K562 (cell line): ENCODE results near the gene HOPX. TPM values are rescaled to one million over a fixed set of nuclear protein-coding genes. Genes with fewer than 3 reads are reported as not detected.

Experiments used
- GTF2A2 ChIP-seq: IDR thresholded peaks from 2 replicates; pipeline ENCODE4 v1.6.1; 2016; ENCODE audit warnings: mild to moderate bottlenecking, missing genetic modification characterization, missing compliant biosample characterization
- NONO ChIP-seq, 2 experiments: fragments of 200-400 bp in 1 of 2; fragments of 450-650 bp in 1 of 2; formaldehyde crosslinking in 1 of 2; IDR thresholded peaks; 2 replicates each; pipeline ENCODE4 v1.6.1; 2017; ENCODE audit warnings: low read depth in 2 of 2, mild to moderate bottlenecking in 2 of 2, moderate library complexity in 2 of 2, low read length in 1 of 2
- POLR2AphosphoS2 ChIP-seq: IDR thresholded peaks from 2 replicates; pipeline ENCODE4 v1.6.1; 2012; ENCODE audit warnings: low read length, improper control_type of control experiment
- TAF9B ChIP-seq: fragments of 450-650 bp; IDR thresholded peaks from 2 replicates; pipeline ENCODE4 v1.6.1; 2018; ENCODE audit warnings: mild to moderate bottlenecking; ENCODE audit not compliant: partially characterized antibody
- ZBTB40 ChIP-seq, 2 experiments: fragments of 450-650 bp in 1 of 2; sonication (generic) in 1 of 2; formaldehyde crosslinking in 1 of 2; IDR thresholded peaks; 2 replicates each; pipeline versions ENCODE4 v1.7.1 to v1.9.0; 2016 to 2022; ENCODE audit warnings: inconsistent platforms in 1 of 2, mild to moderate bottlenecking in 1 of 2, missing genetic modification reagents in 1 of 2
- ZHX1 ChIP-seq: fragments of 150-350 bp; conservative IDR thresholded peaks from 2 replicates; pipeline ENCODE4 v1.6.1; 2014; ENCODE audit warnings: low read length
- polyA plus RNA-seq, 8 experiments: library from polyadenylated mRNA; depleted of rRNA in 4 of 8; stranded (reverse) in 5 of 8; unstranded in 3 of 8; fragments of >200 nt; fragmentation: Nextera tagmentation in 2 of 8; fragmentation: Illumina TruSeq in 1 of 8; extraction: Ambion mirVana in 2 of 8; extraction: Trizol in 1 of 8; gene quantifications; 2 replicates each; pipeline versions ENCODE4 v1.2.1 to v1.2.3, GENCODE V29; 2011 to 2014; ENCODE audit warnings: inconsistent platforms in 1 of 8, missing spikeins in 1 of 8
- total RNA-seq, 7 experiments: library from RNA; depleted of rRNA in 6 of 7; stranded (reverse); fragments of >200 nt in 6 of 7; fragmentation: Illumina TruSeq in 2 of 7; extraction: Trizol in 2 of 7; gene quantifications; 2 replicates each; pipeline versions ENCODE4 v1.2.1 to v1.2.3, GENCODE V29; 2011 to 2021; ENCODE audit warnings: low replicate concordance in 1 of 7

HOPX gene
- total and polyA plus RNA-seq, 9 of the 15 experiments (the other 6 are each of a cell fraction or from before 2014, with no cell fraction given), result 0.24 TPM; not detected in 8

- no peak for TF ChIP-seq GTF2A2 (tag)
- no peak for TF ChIP-seq POLR2AphosphoS2
- TF ChIP-seq TAF9B, result no peak
- no peak for TF ChIP-seq ZBTB40 (IDR thresholded peaks at IDR 0.05)
- no peak for TF ChIP-seq ZBTB40 (CRISPR knock-in tag; IDR thresholded peaks at IDR 0.05)
- TF ChIP-seq ZHX1, result no peak
- TF ChIP-seq NONO (IDR thresholded peaks at IDR 0.05; ENCODE audit: low read depth in 2 of 2, low read length in 1 of 2), result no peak
- TF ChIP-seq, all 486 proteins: peak for 0
Measured at GRCh38 chr4:56655209-56655626, 25.9 kb downstream of the HOPX start (continued).
